Ishikawa (cell line): ENCODE results near the gene ALG11.

Experiments used
- CEBPB ChIP-seq: IDR thresholded peaks from 2 replicates; pipeline ENCODE4 v1.6.1; 2012
- CREB1 ChIP-seq: IDR thresholded peaks from 2 replicates; pipeline ENCODE4 v1.6.1; 2012; ENCODE audit warnings: low read depth
- EGR1 ChIP-seq: IDR thresholded peaks from 2 replicates; pipeline ENCODE4 v1.6.1; 2012
- EP300 ChIP-seq: IDR thresholded peaks from 2 replicates; pipeline ENCODE4 v1.6.1; 2012; ENCODE audit warnings: borderline replicate concordance
- FOXM1 ChIP-seq: IDR thresholded peaks from 2 replicates; pipeline ENCODE4 v1.6.1; 2012; ENCODE audit warnings: low read depth, borderline replicate concordance
- NFIC ChIP-seq: IDR thresholded peaks from 2 replicates; pipeline ENCODE4 v1.6.1; 2012
- RAD21 ChIP-seq: IDR thresholded peaks from 2 replicates; pipeline ENCODE4 v1.6.1; 2012; ENCODE audit warnings: low read depth
- TAF1 ChIP-seq: IDR thresholded peaks from 2 replicates; pipeline ENCODE4 v1.6.1; 2012; ENCODE audit warnings: low read depth, mild to moderate bottlenecking
- TCF12 ChIP-seq: IDR thresholded peaks from 2 replicates; pipeline ENCODE4 v1.6.1; 2012; ENCODE audit warnings: low read depth
- TEAD4 ChIP-seq: IDR thresholded peaks from 2 replicates; pipeline ENCODE4 v1.6.1; 2012
- YY1 ChIP-seq: IDR thresholded peaks from 2 replicates; pipeline ENCODE4 v1.6.1; 2012; ENCODE audit warnings: low read depth
- ZBTB7A ChIP-seq: IDR thresholded peaks from 2 replicates; pipeline ENCODE4 v1.6.1; 2012; ENCODE audit warnings: low read depth
- TF ChIP-seq, protein P1 (sequence below): IDR thresholded peaks from 2 replicates; pipeline ENCODE4 v1.6.1; 2012; ENCODE audit warnings: low read depth, mild to moderate bottlenecking
- TF ChIP-seq, protein P2 (sequence below): IDR thresholded peaks from 2 replicates; pipeline ENCODE4 v1.6.1; 2012
- TF ChIP-seq, protein P3 (sequence below): IDR thresholded peaks from 2 replicates; pipeline ENCODE4 v1.6.1; 2012

The ALG11 gene

DNA sequence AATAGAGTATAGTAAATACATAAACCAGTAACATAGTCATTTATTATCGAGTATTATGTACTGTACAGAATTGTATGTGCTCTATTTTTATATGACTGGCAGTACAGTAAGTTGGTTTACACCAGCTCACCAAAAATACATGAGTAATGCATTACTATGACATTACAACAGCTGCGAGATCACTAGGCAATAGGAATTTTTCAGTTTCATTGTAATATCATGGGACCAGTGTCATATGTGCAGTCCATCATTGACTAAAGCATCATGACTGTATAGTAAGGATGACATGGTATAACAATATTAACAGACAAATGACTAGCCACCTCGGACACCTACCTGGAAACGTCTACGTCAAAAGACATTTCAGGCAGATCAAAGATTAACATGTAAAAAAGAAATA lies 34.6 kb upstream of the ALG11 start:
- TF ChIP-seq TEAD4 (no peak), CEBPB (no peak), ZBTB7A (no peak), EGR1 (no peak), NFIC (no peak), TAF1 (no peak), FOXM1 (no peak), YY1 (no peak), RAD21 (no peak), CREB1 (no peak), TCF12 (no peak), EP300 (no peak)
- TF ChIP-seq, protein P1, sequence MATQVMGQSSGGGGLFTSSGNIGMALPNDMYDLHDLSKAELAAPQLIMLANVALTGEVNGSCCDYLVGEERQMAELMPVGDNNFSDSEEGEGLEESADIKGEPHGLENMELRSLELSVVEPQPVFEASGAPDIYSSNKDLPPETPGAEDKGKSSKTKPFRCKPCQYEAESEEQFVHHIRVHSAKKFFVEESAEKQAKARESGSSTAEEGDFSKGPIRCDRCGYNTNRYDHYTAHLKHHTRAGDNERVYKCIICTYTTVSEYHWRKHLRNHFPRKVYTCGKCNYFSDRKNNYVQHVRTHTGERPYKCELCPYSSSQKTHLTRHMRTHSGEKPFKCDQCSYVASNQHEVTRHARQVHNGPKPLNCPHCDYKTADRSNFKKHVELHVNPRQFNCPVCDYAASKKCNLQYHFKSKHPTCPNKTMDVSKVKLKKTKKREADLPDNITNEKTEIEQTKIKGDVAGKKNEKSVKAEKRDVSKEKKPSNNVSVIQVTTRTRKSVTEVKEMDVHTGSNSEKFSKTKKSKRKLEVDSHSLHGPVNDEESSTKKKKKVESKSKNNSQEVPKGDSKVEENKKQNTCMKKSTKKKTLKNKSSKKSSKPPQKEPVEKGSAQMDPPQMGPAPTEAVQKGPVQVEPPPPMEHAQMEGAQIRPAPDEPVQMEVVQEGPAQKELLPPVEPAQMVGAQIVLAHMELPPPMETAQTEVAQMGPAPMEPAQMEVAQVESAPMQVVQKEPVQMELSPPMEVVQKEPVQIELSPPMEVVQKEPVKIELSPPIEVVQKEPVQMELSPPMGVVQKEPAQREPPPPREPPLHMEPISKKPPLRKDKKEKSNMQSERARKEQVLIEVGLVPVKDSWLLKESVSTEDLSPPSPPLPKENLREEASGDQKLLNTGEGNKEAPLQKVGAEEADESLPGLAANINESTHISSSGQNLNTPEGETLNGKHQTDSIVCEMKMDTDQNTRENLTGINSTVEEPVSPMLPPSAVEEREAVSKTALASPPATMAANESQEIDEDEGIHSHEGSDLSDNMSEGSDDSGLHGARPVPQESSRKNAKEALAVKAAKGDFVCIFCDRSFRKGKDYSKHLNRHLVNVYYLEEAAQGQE = no peak
- TF ChIP-seq, protein P2, sequence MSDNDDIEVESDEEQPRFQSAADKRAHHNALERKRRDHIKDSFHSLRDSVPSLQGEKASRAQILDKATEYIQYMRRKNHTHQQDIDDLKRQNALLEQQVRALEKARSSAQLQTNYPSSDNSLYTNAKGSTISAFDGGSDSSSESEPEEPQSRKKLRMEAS = no peak
- TF ChIP-seq, protein P3, sequence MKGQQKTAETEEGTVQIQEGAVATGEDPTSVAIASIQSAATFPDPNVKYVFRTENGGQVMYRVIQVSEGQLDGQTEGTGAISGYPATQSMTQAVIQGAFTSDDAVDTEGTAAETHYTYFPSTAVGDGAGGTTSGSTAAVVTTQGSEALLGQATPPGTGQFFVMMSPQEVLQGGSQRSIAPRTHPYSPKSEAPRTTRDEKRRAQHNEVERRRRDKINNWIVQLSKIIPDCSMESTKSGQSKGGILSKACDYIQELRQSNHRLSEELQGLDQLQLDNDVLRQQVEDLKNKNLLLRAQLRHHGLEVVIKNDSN = no peak

DNA sequence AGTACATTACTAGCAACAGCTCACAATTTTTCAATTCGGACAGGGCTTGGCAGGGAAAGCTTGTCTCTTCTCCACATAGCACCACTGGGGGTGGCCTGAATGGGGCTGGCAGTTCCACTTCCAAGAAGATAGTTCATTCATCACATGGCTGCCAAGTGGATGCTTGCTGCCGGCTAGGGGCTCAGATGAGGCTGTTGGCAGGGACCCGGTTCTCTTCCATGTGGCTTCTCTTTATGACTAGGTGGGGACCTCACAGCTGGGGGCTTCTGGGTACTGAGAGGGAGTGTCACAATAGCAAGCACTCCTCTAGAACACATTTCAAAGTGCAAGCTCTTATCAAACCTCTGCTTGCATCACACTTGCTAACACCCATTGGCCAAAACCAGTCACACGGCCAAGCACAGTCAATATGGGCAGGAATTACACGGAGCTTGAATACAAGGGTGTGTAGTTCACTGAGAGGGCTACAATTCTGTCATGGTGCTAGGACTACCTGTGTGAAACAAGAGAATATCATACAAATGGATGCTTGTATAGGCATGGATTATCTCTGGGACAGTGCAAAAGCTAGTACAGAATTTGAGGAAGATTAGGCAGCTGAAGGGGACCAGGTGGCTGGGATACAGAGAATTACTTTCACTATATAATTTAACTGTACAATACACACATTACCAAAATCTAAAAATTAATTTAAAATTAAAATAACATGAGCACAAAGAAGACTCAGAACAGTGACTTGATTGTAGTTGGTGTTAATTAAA lies 33.2 kb upstream of the ALG11 start:
- TF ChIP-seq FOXM1 = no peak
- no peak for TF ChIP-seq RAD21
- no peak for TF ChIP-seq TAF1
- no peak for TF ChIP-seq EP300
- TF ChIP-seq, protein P3 = peak; percentile 79

DNA sequence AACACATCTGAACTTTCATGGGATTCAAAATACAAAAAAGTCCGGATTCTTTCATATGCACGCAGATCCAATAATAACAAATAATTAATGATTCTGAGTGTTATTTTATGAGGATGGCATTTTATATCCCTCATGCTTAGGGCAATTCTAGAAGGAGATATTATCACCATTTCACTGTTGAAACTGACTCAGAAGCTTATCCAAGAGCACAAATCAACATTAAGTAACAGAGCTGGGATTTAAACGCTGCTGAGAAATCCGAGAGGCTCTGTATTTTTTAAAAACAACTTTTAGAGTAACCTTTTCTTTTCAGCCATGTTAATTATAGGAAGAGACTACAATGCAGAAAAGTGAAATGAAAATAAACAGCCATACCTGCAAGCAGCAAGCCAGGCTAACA lies 31.3 kb upstream of the ALG11 start:
- TF ChIP-seq TCF12 (no peak), EP300 (no peak), YY1 (no peak), CEBPB (no peak), NFIC (no peak), EGR1 (no peak), ZBTB7A (no peak), TEAD4 (no peak), CREB1 (no peak), TAF1 (no peak), FOXM1 (no peak), RAD21 (no peak)
- TF ChIP-seq, protein P3 = no peak
- TF ChIP-seq, protein P2 = no peak
- TF ChIP-seq, protein P1 = no peak

DNA sequence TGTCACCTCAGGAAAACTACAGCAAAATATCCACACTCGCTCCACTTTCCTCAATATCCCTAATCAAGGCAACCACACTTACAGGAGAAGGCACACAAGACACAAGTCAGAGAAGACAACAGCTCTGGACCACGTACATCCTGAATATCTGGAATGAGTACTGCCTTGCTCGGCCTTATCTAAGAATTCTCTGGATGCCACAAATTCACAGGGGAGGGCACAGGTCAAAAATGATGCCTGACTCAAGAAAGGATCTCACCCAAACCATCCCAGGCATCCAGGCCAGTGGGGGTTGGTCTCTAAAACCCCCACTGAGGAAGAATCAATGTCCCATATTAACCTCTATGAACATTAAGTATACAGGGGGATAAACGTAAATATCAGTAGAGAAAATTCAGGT lies 30.8 kb upstream of the ALG11 start:
- TF ChIP-seq NFIC (no peak), YY1 (no peak), EGR1 (no peak), CREB1 (no peak), CEBPB (no peak), ZBTB7A (no peak), TEAD4 (no peak), RAD21 (no peak), EP300 (no peak), FOXM1 (no peak), TCF12 (no peak), TAF1 (no peak)
- TF ChIP-seq, protein P2 = no peak
- TF ChIP-seq, protein P1 = no peak
- TF ChIP-seq, protein P3 = no peak
